Osteocyte (in vitro differentiated cells): Measurements from ENCODE around the gene TNPO2. TPM values are rescaled to one million over a fixed set of nuclear protein-coding genes. Genes with fewer than 3 reads are reported as not detected.

Experiments used
- DNase-seq: peaks from one replicate; pipeline ENCODE4 v3.0.0; 2021; ENCODE audit warnings: mixed read lengths; ENCODE audit not compliant: unreplicated experiment; ENCODE audit errors: extremely low spot score
- H3K27ac Mint-ChIP-seq: one replicate; pipeline ENCODE4 v1.8.0; 2021; ENCODE audit warnings: mild to moderate bottlenecking, mixed read lengths; ENCODE audit not compliant: unreplicated experiment
- H3K27me3 Mint-ChIP-seq: one replicate; pipeline ENCODE4 v1.8.0; 2021; ENCODE audit warnings: mixed read lengths; ENCODE audit not compliant: unreplicated experiment
- H3K36me3 Mint-ChIP-seq: one replicate; pipeline ENCODE4 v1.8.0; 2021; ENCODE audit warnings: mixed read lengths; ENCODE audit not compliant: unreplicated experiment
- H3K4me1 Mint-ChIP-seq: one replicate; pipeline ENCODE4 v1.8.0; 2021; ENCODE audit warnings: mixed read lengths; ENCODE audit not compliant: unreplicated experiment
- H3K4me3 Mint-ChIP-seq: one replicate; pipeline ENCODE4 v1.8.0; 2021; ENCODE audit warnings: mild to moderate bottlenecking, moderate library complexity, mixed read lengths; ENCODE audit not compliant: unreplicated experiment
- H3K9me3 Mint-ChIP-seq: one replicate; pipeline ENCODE4 v1.8.0; 2021; ENCODE audit warnings: mixed read lengths; ENCODE audit not compliant: unreplicated experiment
- CTCF ChIP-seq: fragments of 200-600 bp; sonication (generic); IDR thresholded peaks from 2 replicates; pipeline ENCODE4 v1.5.0; 2021; ENCODE audit warnings: antibody characterized with exemption, mild to moderate bottlenecking, moderate library complexity
- total RNA-seq: library from RNA; stranded (reverse); gene quantifications from 2 replicates; pipeline ENCODE4 v1.2.1, GENCODE V29; 2021

TNPO2 gene
- total RNA-seq, 1 donor from 2014 or later: 93.3 TPM

GRCh38 chr19:12757544-12758274, 34.0 kb upstream of the TNPO2 start:
- Mint-ChIP-seq H3K9me3 (no peaks in the 10 kb centered on the region), H3K36me3 (no peaks in the 10 kb centered on the region), H3K4me3 (peak overlapping the region; percentile 66)

GRCh38 chr19:12756150-12756883, 32.6 kb upstream of the TNPO2 start:
- no peak for TF ChIP-seq CTCF
- no peak for DNase-seq
- H3K9me3 Mint-ChIP-seq: no peaks in the 10 kb centered on the region
- H3K4me1 Mint-ChIP-seq: peaks cover 4% of the 10 kb centered on the region
- no peak overlapping the region for H3K4me3 Mint-ChIP-seq
- no peak overlapping the region for H3K27ac Mint-ChIP-seq
- H3K36me3 Mint-ChIP-seq: no peaks in the 10 kb centered on the region
- peaks cover 13% of the 10 kb centered on the region for H3K27me3 Mint-ChIP-seq

More at GRCh38 chr19:12757544-12758274, 34.0 kb upstream of the TNPO2 start:
- peak; percentile 91 for DNase-seq
- peaks cover 4% of the 10 kb centered on the region for H3K4me1 Mint-ChIP-seq
- peak; percentile 97 for TF ChIP-seq CTCF
- H3K27ac Mint-ChIP-seq: no peak overlapping the region
- peaks cover 5% of the 10 kb centered on the region for H3K27me3 Mint-ChIP-seq

- Mint-ChIP-seq H3K4me3 (no peak overlapping the region), H3K27ac (no peak overlapping the region), H3K27me3 (peaks cover 23% of the 10 kb centered on the region), H3K36me3 (no peaks in the 10 kb centered on the region), H3K9me3 (no peaks in the 10 kb centered on the region), H3K4me1 (peaks cover 15% of the 10 kb centered on the region)
- TF ChIP-seq CTCF: no peak
- no peak for DNase-seq
Measured at GRCh38 chr19:12754465-12755196, 30.9 kb upstream of the TNPO2 start.

GRCh38 chr19:12752056-12752781, 28.5 kb upstream of the TNPO2 start:
- H3K4me3 Mint-ChIP-seq: no peak overlapping the region
- peaks cover 23% of the 10 kb centered on the region for H3K27me3 Mint-ChIP-seq
- DNase-seq: no peak
- no peak overlapping the region for H3K27ac Mint-ChIP-seq
- no peaks in the 10 kb centered on the region for H3K9me3 Mint-ChIP-seq
- H3K36me3 Mint-ChIP-seq: peaks cover 12% of the 10 kb centered on the region
- peaks cover 20% of the 10 kb centered on the region for H3K4me1 Mint-ChIP-seq
- TF ChIP-seq CTCF: no peak
